Erythroblast (primary cell): ENCODE results near the gene HSD17B7.
"Not testable (repeated sequence)": the region's sequence is repeated elsewhere in the genome, so short reads cannot be mapped to it uniquely, and the experiment has no call there.

Experiments
- GATA1 ChIP-seq: IDR thresholded peaks from 2 replicates; pipeline ENCODE4 v1.6.1; 2011; ENCODE audit warnings: low read depth, mild to moderate bottlenecking, control low read depth, low read length, moderate library complexity
- POLR2A ChIP-seq: IDR thresholded peaks from 2 replicates; pipeline ENCODE4 v1.6.1; 2011; ENCODE audit warnings: mild to moderate bottlenecking, low read length

GRCh38 chr1:162784926-162785325 lies 5.6 kb upstream of the HSD17B7 start:
- not testable (repeated sequence) for TF ChIP-seq POLR2A, GATA1
